PC-9 (cell line): Measurements from ENCODE around the gene PPP1R13L. TPM values are rescaled to one million over a fixed set of nuclear protein-coding genes. Genes with fewer than 3 reads are reported as not detected.

Experiments
- BruUV-seq: library from RNA; stranded (reverse); fragments of 400-500 nt; replicated peaks from 2 replicates; lab custom pipeline; 2021; lab: Mats Ljungman, UMichigan
- CTCF ChIA-PET: fragments of 300-600 bp; sonication (Branson Sonifier 250); formaldehyde crosslinking; loops from one replicate; lab custom pipeline; 2022; ENCODE audit warnings: antibody characterized with exemption; lab: Charles Lee
- POLR2A ChIA-PET: fragments of 300-600 bp; sonication (Branson Sonifier 250); formaldehyde crosslinking; loops from one replicate; lab custom pipeline; 2022; ENCODE audit warnings: antibody characterized with exemption; ENCODE audit not compliant: unreplicated experiment; lab: Charles Lee
- DNase-seq, 2 experiments: peaks; one replicate each; pipeline versions ENCODE4 v3.0.0 to v3.0.0-alpha.2; 2015 to 2022; ENCODE audit warnings: mixed read lengths in 1 of 2
- H2AFZ ChIP-seq: fragments of 200-600 bp; sonication (generic); 2 replicates; pipeline ENCODE4 v1.8.1; 2017; ENCODE audit warnings: antibody characterized with exemption
- H3F3A ChIP-seq: fragments of 200-600 bp; sonication (generic); 2 replicates; pipeline ENCODE4 v1.8.1; 2017; ENCODE audit warnings: antibody characterized with exemption, mild to moderate bottlenecking, low read depth; ENCODE audit not compliant: insufficient read depth
- H3K27ac ChIP-seq: fragments of 200-600 bp; sonication (generic); 2 replicates; pipeline ENCODE4 v1.6.1; 2016; ENCODE audit warnings: mixed run types
- H3K27me3 ChIP-seq: fragments of 200-600 bp; sonication (generic); 2 replicates; pipeline ENCODE4 v1.6.1; 2016; ENCODE audit warnings: low read depth, mixed run types; ENCODE audit not compliant: insufficient read depth
- H3K36me3 ChIP-seq: fragments of 200-600 bp; sonication (generic); 2 replicates; pipeline ENCODE4 v1.6.1; 2016; ENCODE audit warnings: low read depth, mixed run types
- H3K4me1 ChIP-seq: fragments of 200-600 bp; sonication (generic); replicated peaks from 2 replicates; pipeline ENCODE4 v1.6.1; 2016; ENCODE audit warnings: mixed run types; ENCODE audit not compliant: insufficient read depth
- H3K4me2 ChIP-seq: fragments of 200-600 bp; sonication (generic); 2 replicates; pipeline ENCODE4 v1.6.1; 2017; ENCODE audit warnings: mixed run types
- H3K4me3 ChIP-seq: fragments of 200-600 bp; sonication (generic); 2 replicates; pipeline ENCODE4 v1.6.1; 2016; ENCODE audit warnings: mixed run types
- H3K79me2 ChIP-seq: fragments of 200-600 bp; sonication (generic); 2 replicates; pipeline ENCODE4 v1.6.1; 2017; ENCODE audit warnings: low read depth, mixed run types
- H3K9me2 ChIP-seq: fragments of 200-600 bp; sonication (generic); 2 replicates; pipeline ENCODE4 v1.8.1; 2017; ENCODE audit warnings: mild to moderate bottlenecking; ENCODE audit not compliant: insufficient read depth
- H3K9me3 ChIP-seq: fragments of 200-600 bp; sonication (generic); 2 replicates; pipeline ENCODE4 v1.8.1; 2016; ENCODE audit warnings: low read depth; ENCODE audit not compliant: insufficient read depth
- H4K20me1 ChIP-seq: fragments of 200-600 bp; sonication (generic); 2 replicates; pipeline ENCODE4 v1.8.1; 2017; ENCODE audit not compliant: insufficient read depth
- EZH2 ChIP-seq: fragments of 200-600 bp; sonication (generic); IDR thresholded peaks from 2 replicates; pipeline ENCODE4 v1.8.0; 2017; ENCODE audit warnings: antibody characterized with exemption, low read depth
- intact Hi-C: fragments of 100-400 bp; cut with micrococcal nuclease; formaldehyde crosslinking; loops from one replicate; pipeline ENCODE4 v1.10.0; 2022; ENCODE audit not compliant: unreplicated experiment
- total RNA-seq: library from RNA; stranded (reverse); gene quantifications from 2 replicates; pipeline ENCODE4 v1.2.3, GENCODE V29; 2021
- TF ChIP-seq, protein P1 (sequence below): fragments of 200-600 bp; sonication (generic); conservative IDR thresholded peaks from 2 replicates; pipeline ENCODE4 v1.6.1; 2017; ENCODE audit warnings: mixed run types, antibody characterized with exemption, mild to moderate bottlenecking, moderate library complexity

Gene PPP1R13L
- total RNA-seq, 1 experiment from 2014 or later = 121 TPM

DNA sequence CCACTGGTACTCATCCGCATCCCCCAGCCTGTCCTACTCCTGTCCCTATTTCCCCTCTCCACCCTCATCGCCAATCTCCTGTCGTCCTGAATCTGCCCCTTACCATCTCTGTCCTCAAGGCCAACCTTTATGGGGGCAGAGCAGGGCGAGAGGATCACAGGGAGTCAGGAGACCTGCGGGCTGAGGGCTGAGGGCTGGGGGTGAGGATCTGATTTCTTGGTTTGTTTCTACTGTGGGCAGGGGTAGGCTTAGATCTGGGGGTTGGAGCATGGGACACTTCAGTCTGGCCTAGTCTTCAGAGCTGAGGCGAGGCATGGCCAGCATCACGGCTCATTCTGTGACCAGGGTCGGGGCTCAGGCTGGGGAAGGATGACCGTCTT is 35.4 kb upstream of the PPP1R13L start:
- no peak overlapping the region for H3K27ac ChIP-seq
- TF ChIP-seq EZH2 = no peak
- TF ChIP-seq, protein P1, sequence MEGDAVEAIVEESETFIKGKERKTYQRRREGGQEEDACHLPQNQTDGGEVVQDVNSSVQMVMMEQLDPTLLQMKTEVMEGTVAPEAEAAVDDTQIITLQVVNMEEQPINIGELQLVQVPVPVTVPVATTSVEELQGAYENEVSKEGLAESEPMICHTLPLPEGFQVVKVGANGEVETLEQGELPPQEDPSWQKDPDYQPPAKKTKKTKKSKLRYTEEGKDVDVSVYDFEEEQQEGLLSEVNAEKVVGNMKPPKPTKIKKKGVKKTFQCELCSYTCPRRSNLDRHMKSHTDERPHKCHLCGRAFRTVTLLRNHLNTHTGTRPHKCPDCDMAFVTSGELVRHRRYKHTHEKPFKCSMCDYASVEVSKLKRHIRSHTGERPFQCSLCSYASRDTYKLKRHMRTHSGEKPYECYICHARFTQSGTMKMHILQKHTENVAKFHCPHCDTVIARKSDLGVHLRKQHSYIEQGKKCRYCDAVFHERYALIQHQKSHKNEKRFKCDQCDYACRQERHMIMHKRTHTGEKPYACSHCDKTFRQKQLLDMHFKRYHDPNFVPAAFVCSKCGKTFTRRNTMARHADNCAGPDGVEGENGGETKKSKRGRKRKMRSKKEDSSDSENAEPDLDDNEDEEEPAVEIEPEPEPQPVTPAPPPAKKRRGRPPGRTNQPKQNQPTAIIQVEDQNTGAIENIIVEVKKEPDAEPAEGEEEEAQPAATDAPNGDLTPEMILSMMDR = no peak
- BruUV-seq = no TSS peak

DNA sequence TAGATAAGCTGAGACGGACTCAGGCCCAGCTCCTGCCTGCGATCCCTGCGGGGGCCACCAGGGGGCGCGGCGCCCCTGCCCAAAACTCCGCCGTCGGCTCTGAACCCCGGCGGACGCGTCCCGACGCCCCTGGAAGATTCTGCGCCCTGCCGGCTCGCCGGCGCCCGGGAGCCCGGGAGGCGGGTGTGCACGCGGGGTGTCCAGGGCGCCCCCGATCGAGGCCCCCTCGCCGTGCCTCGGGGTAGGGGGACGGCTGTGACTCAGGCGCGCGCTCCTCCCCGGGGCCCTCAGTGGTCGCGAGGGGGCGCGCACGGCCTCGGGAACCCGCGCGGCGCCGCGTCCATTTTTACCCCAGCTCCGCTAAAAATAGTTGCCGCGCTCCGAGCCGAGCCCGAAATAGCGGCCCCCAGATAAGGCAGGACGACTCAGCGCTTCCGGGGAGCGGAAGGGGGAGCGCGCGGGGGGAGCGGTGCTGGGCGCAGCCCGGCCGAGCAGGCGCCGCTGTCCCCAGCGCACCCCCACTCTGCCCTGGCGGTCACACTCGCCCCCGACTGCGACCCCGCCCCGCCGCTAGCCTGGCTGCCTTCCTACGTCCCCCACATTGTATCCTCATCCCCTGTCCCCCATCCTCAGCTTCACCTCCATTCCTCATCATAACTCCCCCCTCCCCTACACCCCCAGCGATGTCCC is 34.8 kb upstream of the PPP1R13L start:
- no peaks in the 10 kb centered on the region for H3K27me3 ChIP-seq
- peak overlapping the region; percentile 83 for H2AFZ ChIP-seq
- H3K9me3 ChIP-seq = no peaks in the 10 kb centered on the region
- H3K79me2 ChIP-seq = no peaks in the 10 kb centered on the region
- intact Hi-C loops = loop anchor here (1.0 kb wide), 2 partner anchors 39 to 203 kb away; no protein-coding TSS in a partner anchor
- ChIA-PET POLR2A (interaction anchor here (0.6 to 2.4 kb wide), 6 partner anchors 28 to 57 kb away, joined by 6 to 13 read pairs (median 7); partner anchors contain the start of genes FOSB and RTN2), CTCF (interaction anchor here (0.6 to 1.7 kb wide), 9 partner anchors 11 to 162 kb away, joined by 3 to 59 read pairs (median 6); partner anchors contain the start of gene FOSB)
- no peaks in the 10 kb centered on the region for H4K20me1 ChIP-seq
- H3K27ac ChIP-seq = no peak overlapping the region
- BruUV-seq = no TSS peak
- H3F3A ChIP-seq = peaks cover 50% of the 10 kb centered on the region
- no peaks in the 10 kb centered on the region for H3K9me2 ChIP-seq
- TF ChIP-seq EZH2 = no peak
- TF ChIP-seq, protein P1 = peak; percentile 100
- H3K4me1 ChIP-seq = peaks cover 17% of the 10 kb centered on the region
- H3K4me2 ChIP-seq = peak overlapping the region; percentile 67
- peak overlapping the region; percentile 83 for H3K4me3 ChIP-seq
- no peaks in the 10 kb centered on the region for H3K36me3 ChIP-seq
- peak in 1 of 2 experiments; percentile 86 for DNase-seq

More for the DNA sequence above, 35.4 kb upstream of the PPP1R13L start:
- peaks cover 22% of the 10 kb centered on the region for H3K4me1 ChIP-seq
- H3K9me3 ChIP-seq = no peaks in the 10 kb centered on the region
- no peaks in the 10 kb centered on the region for H3K36me3 ChIP-seq
- POLR2A ChIA-PET = interaction anchor here (0.6 to 2.4 kb wide), 3 partner anchors 9 to 29 kb away, joined by 3 to 13 read pairs (median 6); partner anchors contain the start of gene FOSB
- H4K20me1 ChIP-seq = no peaks in the 10 kb centered on the region
- no peak for DNase-seq
- H3K4me2 ChIP-seq = peak overlapping the region; percentile 67
- CTCF ChIA-PET = interaction anchor here (0.6 to 1.7 kb wide), 5 partner anchors 20 to 48 kb away, joined by 3 to 59 read pairs (median 5); partner anchors contain the start of gene FOSB
- peak overlapping the region; percentile 83 for H2AFZ ChIP-seq
- peak overlapping the region; percentile 83; the same call in 1 of the 2 replicates for H3K4me3 ChIP-seq
- H3K9me2 ChIP-seq = no peaks in the 10 kb centered on the region
- H3F3A ChIP-seq = peaks cover 47% of the 10 kb centered on the region
- H3K79me2 ChIP-seq = no peaks in the 10 kb centered on the region
- intact Hi-C loops = no loop called here
- no peaks in the 10 kb centered on the region for H3K27me3 ChIP-seq

DNA sequence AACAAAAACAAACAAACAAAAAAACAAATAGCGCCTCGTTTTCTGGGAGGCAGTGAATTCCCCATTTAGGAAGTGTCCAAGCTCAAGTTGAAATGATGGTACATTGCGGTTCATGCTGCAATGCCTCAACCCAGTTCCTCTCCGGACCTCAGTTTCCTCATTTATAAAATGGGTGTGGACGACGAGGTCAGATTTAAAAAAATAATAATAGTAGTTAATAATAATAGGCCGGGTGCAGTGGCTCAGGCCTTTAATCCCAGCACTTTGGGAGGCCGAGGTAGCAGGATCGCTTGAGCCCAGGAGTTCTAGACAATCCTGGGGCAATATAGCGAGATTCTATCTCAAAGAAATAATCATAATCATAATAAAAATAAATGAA is 34.3 kb upstream of the PPP1R13L start:
- no TSS peak for BruUV-seq

More for the DNA sequence above, 34.3 kb upstream of the PPP1R13L start:
- POLR2A ChIA-PET = interaction anchor here (0.6 to 2.4 kb wide), 6 partner anchors 28 to 58 kb away, joined by 6 to 13 read pairs (median 7); partner anchors contain the start of genes FOSB and RTN2
- Histone ChIP-seq H2AFZ (no peak overlapping the region), H3K9me2 (no peaks in the 10 kb centered on the region), H3K4me1 (peaks cover 13% of the 10 kb centered on the region), H4K20me1 (no peaks in the 10 kb centered on the region), H3K4me3 (peak overlapping the region; percentile 83; the same call in 1 of the 2 replicates), H3K36me3 (no peaks in the 10 kb centered on the region), H3K27ac (no peak overlapping the region), H3K27me3 (no peaks in the 10 kb centered on the region), H3K79me2 (no peaks in the 10 kb centered on the region), H3K9me3 (no peaks in the 10 kb centered on the region), H3F3A (peaks cover 46% of the 10 kb centered on the region), H3K4me2 (peak overlapping the region; percentile 67)
- TF ChIP-seq, protein P1 = no peak
- no peak for TF ChIP-seq EZH2
- intact Hi-C loops = loop anchor here (1.0 kb wide), 2 partner anchors 39 to 203 kb away; no protein-coding TSS in a partner anchor
- no peak for DNase-seq
- CTCF ChIA-PET = interaction anchor here (0.6 to 1.7 kb wide), 7 partner anchors 11 to 162 kb away, joined by 4 to 59 read pairs (median 9); partner anchors contain the start of gene FOSB
